Calu3 (cell line): ENCODE measurements around the gene CTSZ. TPM values are rescaled to one million over a fixed set of nuclear protein-coding genes. Genes with fewer than 3 reads are reported as not detected.

Experiments used
- BruUV-seq: library from RNA; stranded (reverse); fragments of 400-500 nt; replicated peaks from 2 replicates; lab custom pipeline; 2021; lab: Mats Ljungman, UMichigan
- CTCF ChIA-PET: fragments of 300-600 bp; sonication (Branson Sonifier 250); formaldehyde crosslinking; loops from one replicate; lab custom pipeline; 2022; ENCODE audit warnings: antibody characterized with exemption; lab: Charles Lee
- DNase-seq: peaks from one replicate; pipeline ENCODE4 v3.0.0; 2022
- H3K27ac Mint-ChIP-seq: one replicate; pipeline ENCODE4 v1.8.0; 2022; ENCODE audit warnings: mixed read lengths; ENCODE audit not compliant: unreplicated experiment
- H3K27me3 Mint-ChIP-seq: one replicate; pipeline ENCODE4 v1.8.0; 2022; ENCODE audit warnings: mixed read lengths; ENCODE audit not compliant: unreplicated experiment
- H3K36me3 Mint-ChIP-seq: one replicate; pipeline ENCODE4 v1.8.0; 2022; ENCODE audit warnings: mild to moderate bottlenecking, moderate library complexity, mixed read lengths; ENCODE audit not compliant: insufficient read depth, unreplicated experiment
- H3K4me1 Mint-ChIP-seq: one replicate; pipeline ENCODE4 v1.8.0; 2022; ENCODE audit warnings: mild to moderate bottlenecking, low read depth, mixed read lengths; ENCODE audit not compliant: unreplicated experiment
- H3K4me3 Mint-ChIP-seq: one replicate; pipeline ENCODE4 v1.8.0; 2022; ENCODE audit warnings: mild to moderate bottlenecking, low read depth, moderate library complexity, mixed read lengths; ENCODE audit not compliant: unreplicated experiment
- H3K9me3 Mint-ChIP-seq: one replicate; pipeline ENCODE4 v1.8.0; 2022; ENCODE audit warnings: low read depth, mixed read lengths; ENCODE audit not compliant: unreplicated experiment
- intact Hi-C: fragments of 100-400 bp; cut with micrococcal nuclease; formaldehyde crosslinking; loops from one replicate; pipeline ENCODE4 v1.10.0; 2022; ENCODE audit not compliant: unreplicated experiment
- total RNA-seq: library from RNA; stranded (reverse); gene quantifications from 2 replicates; pipeline ENCODE4 v1.2.3, GENCODE V29; 2022
- TF ChIP-seq, protein P1 (sequence below): fragments of 200-600 bp; IDR thresholded peaks from one replicate; pipeline ENCODE4 v1.8.0; 2022; ENCODE audit warnings: antibody characterized with exemption; ENCODE audit not compliant: unreplicated experiment

Gene CTSZ
- total RNA-seq, 1 experiment from 2014 or later = 183 TPM

DNA sequence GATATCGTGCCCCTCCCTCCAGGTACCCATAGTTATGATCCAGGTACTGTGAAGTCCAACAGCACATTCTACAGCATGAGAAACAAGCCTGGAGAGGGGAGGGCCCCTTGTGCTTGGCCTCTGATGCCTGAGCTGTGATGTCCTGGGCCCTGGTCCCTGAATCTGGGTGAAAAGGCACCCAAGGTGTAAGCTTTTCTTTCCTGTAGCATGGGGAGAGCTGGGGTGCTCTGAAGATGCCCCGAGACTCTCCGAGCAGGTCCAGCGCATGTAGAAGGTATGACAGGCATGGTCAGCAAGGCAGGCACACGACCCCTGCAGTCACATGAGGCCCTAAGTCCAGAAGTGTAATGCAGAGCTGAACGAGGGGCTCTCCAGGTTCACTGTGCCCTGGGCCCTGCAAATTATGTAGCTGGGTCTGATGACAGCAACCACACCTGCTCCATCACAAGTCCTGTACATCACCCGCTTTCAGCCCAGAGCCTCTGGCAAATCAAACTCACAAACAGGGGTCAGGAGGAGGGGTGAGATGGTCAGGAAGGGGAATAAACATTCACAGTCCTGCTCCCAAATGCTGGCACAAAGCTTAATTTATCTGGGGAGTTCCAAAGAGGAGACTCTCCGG is 1.8 kb upstream of the CTSZ start:
- H3K4me1 Mint-ChIP-seq = peaks cover 52% of the 10 kb centered on the region
- DNase-seq = no peak
- intact Hi-C loops = no loop called here
- peaks cover 41% of the 10 kb centered on the region for H3K36me3 Mint-ChIP-seq
- no peak overlapping the region for H3K27ac Mint-ChIP-seq
- CTCF ChIA-PET = interaction anchor here (0.7 to 1.2 kb wide), 2 partner anchors 16 to 30 kb away, joined by 3 to 7 read pairs; no protein-coding TSS in a partner anchor
- TF ChIP-seq, protein P1, sequence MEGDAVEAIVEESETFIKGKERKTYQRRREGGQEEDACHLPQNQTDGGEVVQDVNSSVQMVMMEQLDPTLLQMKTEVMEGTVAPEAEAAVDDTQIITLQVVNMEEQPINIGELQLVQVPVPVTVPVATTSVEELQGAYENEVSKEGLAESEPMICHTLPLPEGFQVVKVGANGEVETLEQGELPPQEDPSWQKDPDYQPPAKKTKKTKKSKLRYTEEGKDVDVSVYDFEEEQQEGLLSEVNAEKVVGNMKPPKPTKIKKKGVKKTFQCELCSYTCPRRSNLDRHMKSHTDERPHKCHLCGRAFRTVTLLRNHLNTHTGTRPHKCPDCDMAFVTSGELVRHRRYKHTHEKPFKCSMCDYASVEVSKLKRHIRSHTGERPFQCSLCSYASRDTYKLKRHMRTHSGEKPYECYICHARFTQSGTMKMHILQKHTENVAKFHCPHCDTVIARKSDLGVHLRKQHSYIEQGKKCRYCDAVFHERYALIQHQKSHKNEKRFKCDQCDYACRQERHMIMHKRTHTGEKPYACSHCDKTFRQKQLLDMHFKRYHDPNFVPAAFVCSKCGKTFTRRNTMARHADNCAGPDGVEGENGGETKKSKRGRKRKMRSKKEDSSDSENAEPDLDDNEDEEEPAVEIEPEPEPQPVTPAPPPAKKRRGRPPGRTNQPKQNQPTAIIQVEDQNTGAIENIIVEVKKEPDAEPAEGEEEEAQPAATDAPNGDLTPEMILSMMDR = no peak
- H3K27me3 Mint-ChIP-seq = no peaks in the 10 kb centered on the region
- no TSS peak for BruUV-seq
- H3K4me3 Mint-ChIP-seq = peak overlapping the region; percentile 78
- no peaks in the 10 kb centered on the region for H3K9me3 Mint-ChIP-seq

DNA sequence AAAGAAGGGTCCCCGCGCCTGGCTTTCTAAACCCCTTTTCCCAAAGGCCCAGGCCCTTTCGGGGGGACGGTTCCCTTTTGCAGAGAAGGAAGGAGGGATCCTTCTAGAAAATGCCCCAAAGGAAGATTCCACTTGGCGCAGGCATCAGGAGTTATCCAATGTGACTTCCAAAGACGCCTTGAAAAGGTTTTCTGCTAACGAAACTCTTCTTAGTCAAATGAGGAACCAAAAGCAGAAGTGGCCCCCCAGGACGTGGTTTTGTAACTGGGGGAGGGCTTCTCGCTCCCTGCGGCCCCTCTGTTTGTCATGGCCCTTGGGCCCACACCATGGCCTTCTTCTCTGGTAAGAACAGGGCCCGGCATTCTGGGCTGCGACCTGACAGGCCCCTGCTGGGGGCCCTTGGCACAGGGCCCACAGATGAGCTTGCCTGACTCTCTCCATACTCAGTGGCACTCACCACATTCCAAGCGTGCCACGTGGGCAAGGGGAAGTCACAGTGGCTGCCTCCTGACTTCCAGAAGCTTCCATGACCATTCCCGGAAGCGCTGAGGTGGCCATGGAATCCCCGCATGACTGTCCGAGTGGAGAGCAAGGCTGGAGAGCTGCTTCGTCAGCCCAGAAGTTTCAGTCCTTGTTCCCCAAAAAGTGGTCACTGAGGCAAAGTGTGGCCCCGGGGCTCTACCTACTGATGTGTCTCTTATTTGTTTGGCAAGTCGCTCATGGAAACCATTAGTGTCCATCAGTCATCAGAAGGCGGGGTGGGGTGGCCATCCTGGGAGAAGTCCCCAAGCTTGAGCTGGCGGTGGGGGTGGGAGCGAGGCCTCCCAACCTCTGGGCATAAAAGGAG is 834 bp upstream of the CTSZ start:
- no peak for DNase-seq
- intact Hi-C loops = no loop called here
- Mint-ChIP-seq H3K4me1 (peaks cover 54% of the 10 kb centered on the region), H3K4me3 (peak overlapping the region; percentile 78), H3K9me3 (no peaks in the 10 kb centered on the region), H3K27ac (no peak overlapping the region), H3K27me3 (no peaks in the 10 kb centered on the region), H3K36me3 (peaks cover 44% of the 10 kb centered on the region)
- TF ChIP-seq, protein P1 = no peak
- no TSS peak for BruUV-seq
- CTCF ChIA-PET = interaction anchor here (1.2 kb wide), 1 partner anchor 29 kb away, joined by 3 read pairs; no protein-coding TSS in a partner anchor

DNA sequence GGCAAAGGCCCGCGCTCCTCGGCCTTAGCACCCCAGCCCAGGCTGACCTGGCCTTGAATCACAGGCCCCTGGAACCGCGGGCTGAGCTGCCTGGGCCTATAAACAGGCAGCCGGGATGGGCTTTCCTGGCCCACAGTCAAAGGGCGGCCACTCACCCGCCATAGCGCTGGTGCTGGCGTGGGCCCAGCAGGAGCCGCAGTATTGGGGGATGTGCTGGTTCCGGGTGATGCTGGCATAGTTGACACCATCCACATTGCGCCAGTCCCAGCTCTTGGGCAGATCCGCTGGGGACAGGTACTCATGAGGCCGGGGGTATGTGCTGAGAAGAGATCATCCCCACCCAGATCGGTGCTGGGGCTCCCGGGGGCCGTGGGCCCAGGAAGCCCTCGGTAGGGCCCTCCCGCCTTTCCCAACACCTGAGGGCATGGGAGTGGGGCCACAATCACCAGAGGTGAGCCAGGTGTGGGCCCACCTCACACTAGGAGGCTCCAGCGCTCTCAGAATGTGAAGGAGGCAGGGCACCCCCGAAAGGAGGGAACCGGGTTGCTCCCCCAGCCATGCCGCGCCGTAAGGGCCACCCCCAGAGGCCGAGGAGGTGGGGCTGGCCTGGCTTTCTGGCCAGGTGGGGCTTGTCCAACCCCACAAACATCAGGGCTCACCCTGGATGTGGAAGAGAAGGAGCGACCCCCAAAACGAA is 739 bp downstream of the CTSZ start:
- Mint-ChIP-seq H3K4me3 (peak overlapping the region; percentile 78), H3K4me1 (peaks cover 42% of the 10 kb centered on the region), H3K27me3 (no peaks in the 10 kb centered on the region), H3K27ac (peak overlapping the region; percentile 30), H3K9me3 (no peaks in the 10 kb centered on the region), H3K36me3 (peaks cover 52% of the 10 kb centered on the region)
- CTCF ChIA-PET = no interaction called here
- TF ChIP-seq, protein P1 = no peak
- peak; percentile 31 for DNase-seq
- intact Hi-C loops = no loop called here
- TSS peak; percentile 41 for BruUV-seq

DNA sequence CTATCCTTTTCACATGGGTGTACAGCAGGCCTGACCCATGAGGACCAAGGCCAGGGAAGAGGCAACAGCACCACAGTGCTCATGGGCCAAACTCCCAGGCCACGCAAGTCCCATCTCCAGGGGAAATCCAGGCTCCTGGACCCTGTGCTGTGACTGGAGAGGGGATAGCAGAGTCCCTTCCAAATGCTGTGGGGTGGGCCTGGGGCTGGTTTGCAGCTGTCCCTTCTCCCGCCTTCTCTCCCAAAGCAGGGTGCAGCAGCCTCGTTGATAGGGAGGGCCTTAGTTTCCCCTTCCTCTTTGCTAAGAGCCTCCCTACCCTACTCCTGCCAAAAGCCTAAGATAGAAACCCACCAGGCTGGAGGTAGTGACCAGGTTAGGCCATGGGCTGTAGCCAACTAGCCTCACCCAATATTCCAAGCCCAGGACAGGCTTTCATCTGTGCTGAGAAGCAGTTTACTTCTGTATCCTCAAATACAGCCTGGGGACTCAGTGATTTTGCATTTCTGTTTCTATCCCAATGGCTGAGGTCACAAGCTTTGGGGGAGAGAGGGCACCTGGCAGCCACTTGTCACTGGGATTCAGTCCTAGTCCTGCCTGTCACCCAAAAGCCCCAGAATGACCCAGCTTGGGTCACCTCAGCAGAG is 1.4 kb downstream of the CTSZ start:
- peak overlapping the region; percentile 78 for H3K4me3 Mint-ChIP-seq
- H3K36me3 Mint-ChIP-seq = peaks cover 49% of the 10 kb centered on the region
- H3K4me1 Mint-ChIP-seq = peaks cover 35% of the 10 kb centered on the region
- peak overlapping the region; percentile 30 for H3K27ac Mint-ChIP-seq
- intact Hi-C loops = no loop called here
- no peaks in the 10 kb centered on the region for H3K9me3 Mint-ChIP-seq
- no peak for DNase-seq
- BruUV-seq = no TSS peak
- H3K27me3 Mint-ChIP-seq = no peaks in the 10 kb centered on the region
- CTCF ChIA-PET = interaction anchor here (0.6 kb wide), 1 partner anchor 255 kb away, joined by 5 read pairs; no protein-coding TSS in a partner anchor
- TF ChIP-seq, protein P1 = no peak
